Measurements from ENCODE around the gene MAPRE3.

- TF ChIP-seq CTCF (IDR thresholded peaks at IDR 0.05) = no peak
- TF ChIP-seq POLR2A (IDR thresholded peaks at IDR 0.05) = no peak
Measured at GRCh38 chr2:26993768-26994167, 23.3 kb downstream of the MAPRE3 start.
